ENCODE data around the gene LILRB5. TPM values are rescaled to one million over a fixed set of nuclear protein-coding genes. Genes with fewer than 3 reads are reported as not detected.
"Not testable (repeated sequence)": the region's sequence is repeated elsewhere in the genome, so short reads cannot be mapped to it uniquely, and the experiment has no call there.

The LILRB5 gene
- total RNA-seq, 1 donor from 2014 or later: 0.38 TPM

DNA sequence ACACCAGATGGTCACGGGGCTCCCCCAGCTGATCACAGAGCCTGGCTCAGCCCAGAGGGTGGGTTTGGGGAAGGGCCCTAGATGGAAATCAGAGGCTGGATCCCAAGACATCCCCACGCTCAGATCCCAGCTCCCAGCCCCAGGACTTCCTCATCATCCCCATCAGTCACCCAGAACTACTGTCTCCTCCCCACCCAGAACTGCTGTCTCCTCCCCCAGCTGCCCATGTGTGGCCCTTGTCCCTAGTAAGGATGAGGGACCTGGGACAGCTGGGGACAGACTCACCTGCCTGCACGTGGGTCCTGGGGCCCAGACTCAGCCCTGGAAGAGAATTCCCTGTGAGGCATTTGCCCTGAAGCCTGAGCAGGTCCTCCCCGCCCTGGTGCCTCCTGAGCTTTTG, 14.8 kb downstream of the LILRB5 start:
- CTCF ChIA-PET; ATAC-seq (ENCODE audit: low read depth); POLR2A ChIA-PET; H3K27ac Mint-ChIP-seq; H3K36me3 Mint-ChIP-seq (ENCODE audit: low read depth); H3K4me3 Mint-ChIP-seq; H3K9me3 Mint-ChIP-seq; H3K4me1 Mint-ChIP-seq; DNase-seq; intact Hi-C loops (cut with micrococcal nuclease): not testable (repeated sequence)
- peaks cover 17% of the 10 kb centered on the region for H3K27me3 Mint-ChIP-seq

DNA sequence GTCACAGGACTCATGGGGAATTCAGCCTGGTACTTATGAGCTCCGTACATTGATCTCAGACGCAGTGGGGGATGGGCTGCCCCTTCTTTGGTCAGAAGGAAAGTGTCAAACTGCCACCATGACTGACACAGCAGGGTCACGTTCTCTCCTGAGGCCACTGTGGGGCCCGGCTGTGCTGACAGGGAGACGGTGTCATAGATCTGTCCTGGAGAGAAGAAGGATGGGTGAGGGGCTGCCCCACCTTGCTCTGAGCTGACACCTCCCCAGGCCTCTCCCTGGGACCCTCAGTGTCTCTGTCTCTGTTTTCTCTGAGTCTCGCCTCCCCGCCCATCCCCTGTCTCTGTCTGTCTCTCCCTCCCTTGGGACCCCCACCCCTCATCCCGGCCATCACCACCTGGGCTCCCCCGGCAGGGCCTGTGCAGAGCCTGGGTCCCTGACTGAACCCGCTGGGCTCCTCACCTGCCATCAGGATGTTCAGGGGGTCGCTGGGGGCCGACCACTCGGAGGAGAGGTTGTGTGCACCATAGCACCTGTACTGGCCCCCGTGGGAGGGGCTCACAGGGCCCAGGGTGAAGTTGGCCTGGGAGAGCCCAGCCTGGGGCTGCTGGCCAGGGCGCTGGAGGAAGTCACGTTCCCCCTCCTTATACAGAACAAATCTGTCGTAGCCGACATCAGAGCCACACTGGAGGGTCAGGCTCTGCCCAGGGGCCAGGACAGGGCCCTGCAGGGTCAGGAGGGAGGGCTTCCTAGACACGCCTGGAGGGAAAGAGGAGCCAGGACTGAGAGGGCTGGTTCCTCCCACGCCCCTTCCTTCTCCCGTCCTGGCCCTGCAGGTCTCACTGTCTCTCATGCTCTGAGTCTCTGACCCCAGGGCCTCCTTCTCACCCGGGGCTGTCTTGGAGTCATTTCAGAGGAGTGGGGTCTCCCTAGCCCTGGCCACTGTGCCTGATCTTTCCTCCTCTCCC, 16.4 kb downstream of the LILRB5 start:
- H3K36me3 Mint-ChIP-seq (ENCODE audit: low read depth); ATAC-seq (ENCODE audit: low read depth); H3K9me3 Mint-ChIP-seq; CTCF ChIA-PET; DNase-seq; H3K27ac Mint-ChIP-seq; POLR2A ChIA-PET; intact Hi-C loops (cut with micrococcal nuclease); H3K4me1 Mint-ChIP-seq; H3K4me3 Mint-ChIP-seq: not testable (repeated sequence)
- H3K27me3 Mint-ChIP-seq: peaks cover 14% of the 10 kb centered on the region

DNA sequence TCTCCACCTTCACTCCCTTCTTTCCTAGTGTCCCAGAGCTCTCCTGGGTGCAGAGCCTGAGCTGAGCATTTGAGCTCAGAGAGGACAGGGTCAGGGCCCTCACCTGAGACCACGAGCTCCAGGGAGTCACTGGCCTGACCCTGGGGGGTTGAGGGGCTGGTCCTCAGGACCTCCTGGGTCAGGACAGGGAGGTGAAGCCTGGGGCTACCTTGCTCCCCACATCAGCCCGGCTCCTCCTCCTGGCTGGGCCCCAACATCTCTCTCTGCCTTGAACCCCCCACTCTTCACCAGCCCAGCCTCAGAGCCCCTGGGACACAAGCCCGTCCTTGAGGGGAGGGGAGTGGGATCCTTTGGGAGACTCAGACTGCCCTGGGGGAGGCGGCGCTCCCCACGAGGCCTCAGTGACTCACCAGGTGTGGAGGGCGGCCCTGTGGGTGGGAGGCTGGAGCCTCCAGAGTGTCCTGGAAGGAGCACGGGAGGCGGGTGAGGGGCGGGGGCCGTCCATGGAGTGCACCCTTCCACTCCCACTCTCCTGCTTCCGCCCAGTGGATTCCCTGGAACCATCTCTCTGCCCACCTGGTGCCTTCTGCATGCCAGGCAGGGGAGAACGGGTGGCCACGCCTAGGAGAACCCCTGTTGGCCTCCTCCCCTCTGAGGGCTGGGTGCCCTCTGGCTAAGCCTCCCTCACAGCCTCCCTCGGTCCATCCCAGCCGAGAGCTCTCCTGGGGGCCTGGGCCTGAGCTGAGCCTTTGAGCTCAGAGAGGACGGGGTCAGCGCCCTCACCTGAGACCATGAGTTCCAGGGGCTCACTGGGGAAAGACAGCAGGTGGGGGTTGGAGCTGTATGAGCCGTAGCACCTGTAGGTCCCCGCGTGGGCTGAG, 17.3 kb downstream of the LILRB5 start:
- peaks cover 15% of the 10 kb centered on the region for H3K27me3 Mint-ChIP-seq
- H3K27ac Mint-ChIP-seq; DNase-seq; ATAC-seq (ENCODE audit: low read depth); H3K4me3 Mint-ChIP-seq; H3K36me3 Mint-ChIP-seq (ENCODE audit: low read depth); H3K9me3 Mint-ChIP-seq; H3K4me1 Mint-ChIP-seq; CTCF ChIA-PET: not testable (repeated sequence)
- POLR2A ChIA-PET: interaction anchor here (0.6 kb wide), 1 partner anchor 711 kb away, joined by 4 read pairs; no protein-coding TSS in a partner anchor
- intact Hi-C loops (cut with micrococcal nuclease): loop anchor here (10.0 kb wide), 1 partner anchor 1045 kb away; the partner anchor contains the start of gene ZNF665

DNA sequence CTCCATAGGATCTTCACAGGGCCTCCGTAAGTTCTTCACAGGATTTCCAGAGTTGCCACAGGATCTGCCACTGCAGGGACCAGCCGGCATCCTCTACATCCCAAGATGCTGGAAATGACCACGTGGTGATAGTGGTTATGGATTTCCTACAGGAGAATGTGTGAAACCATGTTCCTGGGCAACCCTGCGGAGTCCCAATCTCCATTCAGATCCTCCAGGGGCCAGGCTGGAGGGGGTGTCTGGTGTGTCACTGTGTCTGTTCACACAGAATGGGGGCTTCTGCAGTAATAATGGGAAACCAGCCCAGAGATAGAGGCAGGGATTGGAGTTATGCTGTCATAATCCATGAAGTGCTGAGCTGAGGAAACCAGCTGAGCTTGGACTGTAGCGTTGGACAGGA, 23.1 kb downstream of the LILRB5 start:
- no peak for ATAC-seq (ENCODE audit: low read depth)
- no peaks in the 10 kb centered on the region for H3K36me3 Mint-ChIP-seq (ENCODE audit: low read depth)
- no peaks in the 10 kb centered on the region for H3K9me3 Mint-ChIP-seq
- H3K4me1 Mint-ChIP-seq: peaks cover 6% of the 10 kb centered on the region
- ChIA-PET CTCF (interaction anchor here (1.0 to 1.7 kb wide), 2 partner anchors 157 to 196 kb away, joined by 3 to 7 read pairs; no protein-coding TSS in a partner anchor), POLR2A (no interaction called here)
- peaks cover 44% of the 10 kb centered on the region for H3K27me3 Mint-ChIP-seq
- no peak overlapping the region for H3K4me3 Mint-ChIP-seq
- DNase-seq: no peak
- TF ChIP-seq, protein P1, sequence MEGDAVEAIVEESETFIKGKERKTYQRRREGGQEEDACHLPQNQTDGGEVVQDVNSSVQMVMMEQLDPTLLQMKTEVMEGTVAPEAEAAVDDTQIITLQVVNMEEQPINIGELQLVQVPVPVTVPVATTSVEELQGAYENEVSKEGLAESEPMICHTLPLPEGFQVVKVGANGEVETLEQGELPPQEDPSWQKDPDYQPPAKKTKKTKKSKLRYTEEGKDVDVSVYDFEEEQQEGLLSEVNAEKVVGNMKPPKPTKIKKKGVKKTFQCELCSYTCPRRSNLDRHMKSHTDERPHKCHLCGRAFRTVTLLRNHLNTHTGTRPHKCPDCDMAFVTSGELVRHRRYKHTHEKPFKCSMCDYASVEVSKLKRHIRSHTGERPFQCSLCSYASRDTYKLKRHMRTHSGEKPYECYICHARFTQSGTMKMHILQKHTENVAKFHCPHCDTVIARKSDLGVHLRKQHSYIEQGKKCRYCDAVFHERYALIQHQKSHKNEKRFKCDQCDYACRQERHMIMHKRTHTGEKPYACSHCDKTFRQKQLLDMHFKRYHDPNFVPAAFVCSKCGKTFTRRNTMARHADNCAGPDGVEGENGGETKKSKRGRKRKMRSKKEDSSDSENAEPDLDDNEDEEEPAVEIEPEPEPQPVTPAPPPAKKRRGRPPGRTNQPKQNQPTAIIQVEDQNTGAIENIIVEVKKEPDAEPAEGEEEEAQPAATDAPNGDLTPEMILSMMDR (IDR thresholded peaks at IDR 0.05): no peak
- intact Hi-C loops (cut with micrococcal nuclease): loop anchor here (10.0 kb wide), 1 partner anchor 1039 kb away; the partner anchor contains the start of gene ZNF665
- H3K27ac Mint-ChIP-seq: no peak overlapping the region

DNA sequence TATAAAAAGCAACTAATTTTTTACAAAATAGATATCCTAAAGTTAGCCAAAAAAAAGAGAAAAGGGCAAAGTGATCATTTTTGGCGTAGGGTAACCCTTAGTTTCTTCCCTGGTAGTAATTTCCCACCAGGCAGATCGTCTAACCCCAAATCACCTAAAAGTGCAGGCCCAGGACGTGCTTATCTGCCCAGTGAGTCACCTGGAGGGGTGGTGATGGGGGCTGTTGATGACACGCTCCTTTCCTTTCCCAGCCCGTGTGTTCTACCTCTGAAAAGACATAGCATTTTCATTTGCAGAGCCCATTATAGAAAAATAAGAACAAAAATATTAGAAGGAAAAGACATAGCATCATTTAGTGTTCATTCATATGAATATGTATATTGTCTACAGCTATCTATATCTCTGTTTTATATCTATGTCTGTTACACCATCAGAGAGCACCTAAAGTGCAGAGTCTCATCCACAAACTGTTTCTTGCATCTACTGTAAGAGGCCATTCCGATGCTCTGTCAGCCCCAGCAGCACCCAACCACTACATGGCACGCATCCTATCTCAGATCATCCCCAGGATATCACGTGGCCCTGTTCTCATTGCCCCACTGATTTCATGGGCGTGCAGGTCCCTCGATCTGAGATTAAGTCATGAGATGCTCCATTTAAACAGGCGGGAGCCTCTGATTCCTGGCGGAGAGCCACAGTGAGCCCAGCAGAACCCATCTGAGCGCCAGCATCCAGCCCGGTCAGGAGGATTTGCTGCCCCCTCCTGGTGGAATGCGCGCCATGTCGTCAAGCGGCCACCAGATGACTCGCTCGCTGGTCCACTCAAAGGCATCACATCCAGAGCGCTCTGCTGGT, 25.8 kb downstream of the LILRB5 start:
- peak; percentile 73 for DNase-seq
- Mint-ChIP-seq H3K36me3 (ENCODE audit: low read depth) (no peaks in the 10 kb centered on the region), H3K27me3 (peaks cover 44% of the 10 kb centered on the region), H3K4me3 (no peak overlapping the region), H3K9me3 (no peaks in the 10 kb centered on the region), H3K27ac (no peak overlapping the region), H3K4me1 (peaks cover 6% of the 10 kb centered on the region)
- ChIA-PET CTCF (interaction anchor here (0.7 to 1.3 kb wide), 6 partner anchors 23 to 64 kb away, joined by 3 to 5 read pairs (median 3); partner anchors contain the start of gene TMC4), POLR2A (interaction anchor here (0.5 kb wide), 1 partner anchor 25 kb away, joined by 3 read pairs; no protein-coding TSS in a partner anchor)
- peak; percentile 96 for ATAC-seq (ENCODE audit: low read depth)
- intact Hi-C loops (cut with micrococcal nuclease): loop anchor here (1.0 to 10.0 kb wide), 5 partner anchors 42 to 1037 kb away; partner anchors contain the start of genes MBOAT7 and ZNF665
- TF ChIP-seq, protein P1 (IDR thresholded peaks at IDR 0.05): no peak
